ENCODE measurements around the gene THUMPD2. TPM values are rescaled to one million over a fixed set of nuclear protein-coding genes. Genes with fewer than 3 reads are reported as not detected.

Gene THUMPD2
- total RNA-seq, 1 experiment from 2014 or later: 19.5 TPM

GRCh38 chr2:39787950-39788349 is 8.9 kb upstream of the THUMPD2 start:
- Histone ChIP-seq H3K4me1 (ENCODE audit: insufficient read depth, low read length) (no peaks in the 10 kb centered on the region), H3K4me2 (ENCODE audit: insufficient read depth, insufficient read length, low read length) (no peak overlapping the region), H4K8ac (replicated peaks; ENCODE audit: insufficient read length, low read depth, low read length) (no peak overlapping the region), H3T11ph (ENCODE audit: low read length) (no peak overlapping the region), H2BK120ac (ENCODE audit: low read depth, low read length, poor library complexity, severe bottlenecking) (no peak overlapping the region), H3K56ac (ENCODE audit: insufficient read length, low read depth, low read length) (no peak overlapping the region), H3K18ac (ENCODE audit: insufficient read length, low read depth, low read length) (no peak overlapping the region), H2AFZ (ENCODE audit: low read length) (no peak overlapping the region), H4K5ac (ENCODE audit: insufficient read length, low read depth, low read length) (no peak overlapping the region), H3K79me2 (ENCODE audit: insufficient read depth, low read length) (no peaks in the 10 kb centered on the region), H3K4ac (ENCODE audit: low read depth, low read length) (no peak overlapping the region), H3K14ac (ENCODE audit: insufficient read depth, low read length) (no peak overlapping the region), H3K27ac (ENCODE audit: insufficient read length, low read depth, low read length) (no peak overlapping the region), H2BK12ac (ENCODE audit: insufficient read length, low read depth, low read length) (no peak overlapping the region), H2BK5ac (ENCODE audit: insufficient read length, low read length) (no peak overlapping the region), H4K91ac (ENCODE audit: insufficient read length, low read depth, low read length) (no peak overlapping the region), H3K79me1 (ENCODE audit: insufficient read depth, low read depth, low read length, poor library complexity, severe bottlenecking) (no peaks in the 10 kb centered on the region), H3K9me3 (ENCODE audit: control insufficient read depth, low read depth, low read length) (peaks cover 10% of the 10 kb centered on the region), H4K20me1 (ENCODE audit: control insufficient read depth, insufficient read depth, insufficient read length) (no peaks in the 10 kb centered on the region), H2BK15ac (ENCODE audit: low read depth, low read length) (no peak overlapping the region), H3K27me3 (ENCODE audit: insufficient read depth, low read length) (no peaks in the 10 kb centered on the region), H2AK5ac (ENCODE audit: insufficient read length, low read length) (no peak overlapping the region), H2BK20ac (ENCODE audit: low read depth, low read length, poor library complexity, severe bottlenecking) (no peak overlapping the region), H3K23me2 (ENCODE audit: insufficient read length, low read depth, low read length, poor library complexity, severe bottlenecking) (no peaks in the 10 kb centered on the region), H3K23ac (ENCODE audit: insufficient read length, low read depth, low read length) (no peak overlapping the region), H3K9ac (ENCODE audit: extremely low read depth, insufficient read length, low read length) (no peak overlapping the region)
- WGBS (ENCODE audit: extremely low coverage, insufficient read length, low lambda C conversion rate): no CpG with 5 or more reads among the region's 2 CpGs
- Mint-ChIP-seq H3K4me3 (no peak overlapping the region), H3K27me3 (ENCODE audit: low read depth) (no peaks in the 10 kb centered on the region; the same call in 1 of the 2 replicates), H3K9me3 (peaks cover 32% of the 10 kb centered on the region in 2 experiments), H3K36me3 (ENCODE audit: insufficient read depth in 1 of 3, low read depth in 3 of 3) (peaks cover 23 to 36% (median 27%) of the 10 kb centered on the region in 3 experiments), H3K27ac (no peak overlapping the region), H3K4me1 (peaks cover 5 to 8% of the 10 kb centered on the region in 2 experiments)
- no peak for DNase-seq
- TF ChIP-seq CTCF (conservative IDR thresholded peaks at IDR 0.05): no peak

All from H9 (cell line).